Fibroblast of lung (primary cell): ENCODE results near the gene PDCD7. TPM values are rescaled to one million over a fixed set of nuclear protein-coding genes. Genes with fewer than 3 reads are reported as not detected.

Experiments
- DNase-seq, 2 donors: peaks; one replicate each; pipeline versions ENCODE4 v3.0.0 to v3.0.0-alpha.2; 2010; ENCODE audit warnings: low read depth in 2 of 2
- H2AFZ ChIP-seq: 2 replicates; pipeline ENCODE4 v1.5.1; 2012; ENCODE audit warnings: low read length, control low read depth, inconsistent platforms
- H3K27ac ChIP-seq: 2 replicates; pipeline ENCODE4 v1.5.1; 2011; ENCODE audit warnings: low read length, control low read depth; ENCODE audit not compliant: insufficient read depth
- H3K27me3 ChIP-seq: 2 replicates; pipeline ENCODE4 v1.5.1; 2011; ENCODE audit warnings: mild to moderate bottlenecking, low read length; ENCODE audit not compliant: control insufficient read depth, insufficient read depth
- H3K36me3 ChIP-seq: 2 replicates; pipeline ENCODE4 v1.5.1; 2011; ENCODE audit warnings: low read length; ENCODE audit not compliant: control insufficient read depth, insufficient read depth
- H3K4me1 ChIP-seq: 2 replicates; pipeline ENCODE4 v1.5.1; 2011; ENCODE audit warnings: low read length; ENCODE audit not compliant: control insufficient read depth, insufficient read depth; ENCODE audit errors: extremely low read depth
- H3K4me2 ChIP-seq: 2 replicates; pipeline ENCODE4 v1.5.1; 2011; ENCODE audit warnings: low read length, control low read depth; ENCODE audit not compliant: insufficient read depth; ENCODE audit errors: extremely low read depth
- H3K4me3 ChIP-seq, 4 experiments: fragments of 200-600 bp in 1 of 4; sonication (generic) in 1 of 4; replicated peaks in 1 of 4; 2 replicates each; pipeline ENCODE4 v1.5.1; 2011 to 2016; ENCODE audit warnings: low read length in 4 of 4, low read depth in 3 of 4, mild to moderate bottlenecking in 3 of 4, control low read depth in 2 of 4, inconsistent platforms in 1 of 4, mixed read lengths in 1 of 4; ENCODE audit not compliant: insufficient read depth in 1 of 4; ENCODE audit errors: control extremely low read depth in 1 of 4
- H3K79me2 ChIP-seq: 2 replicates; pipeline ENCODE4 v1.5.1; 2012; ENCODE audit warnings: mild to moderate bottlenecking, low read length, inconsistent platforms; ENCODE audit not compliant: control insufficient read depth, insufficient read depth
- H3K9ac ChIP-seq: 2 replicates; pipeline ENCODE4 v1.5.1; 2011; ENCODE audit warnings: mild to moderate bottlenecking, low read length, control low read depth; ENCODE audit not compliant: insufficient read depth
- H3K9me3 ChIP-seq: 2 replicates; pipeline ENCODE4 v1.5.1; 2012; ENCODE audit warnings: low read depth, low read length; ENCODE audit not compliant: control insufficient read depth, insufficient read depth
- H4K20me1 ChIP-seq: 2 replicates; pipeline ENCODE4 v1.5.1; 2011; ENCODE audit warnings: low read length; ENCODE audit not compliant: control insufficient read depth, insufficient read depth; ENCODE audit errors: extremely low read depth
- CTCF ChIP-seq, 2 donors: IDR thresholded peaks in 1 of 2; conservative IDR thresholded peaks in 1 of 2; 1 replicate in 1 of 2; 2 replicates in 1 of 2; pipeline ENCODE4 v1.5.1; 2011 to 2012; ENCODE audit warnings: low read length in 2 of 2, control low read depth in 1 of 2, inconsistent platforms in 1 of 2, low read depth in 1 of 2, mild to moderate bottlenecking in 1 of 2
- EZH2 ChIP-seq: IDR thresholded peaks from 2 replicates; pipeline ENCODE4 v1.5.1; 2012; ENCODE audit warnings: low read length, control low read depth, mild to moderate bottlenecking; ENCODE audit errors: missing control alignments
- polyA plus RNA-seq, 2 donors: library from polyadenylated mRNA; depleted of rRNA in 1 of 2; stranded (reverse) in 1 of 2; unstranded in 1 of 2; fragments of >200 nt; gene quantifications; 2 replicates each; pipeline ENCODE4 v1.2.1, GENCODE V29; 2011 to 2012; ENCODE audit warnings: missing spikeins in 1 of 2
- total RNA-seq: library from RNA; depleted of rRNA; stranded (reverse); fragments of >200 nt; gene quantifications from 2 replicates; pipeline ENCODE4 v1.2.1, GENCODE V29; 2014

The PDCD7 gene
- total and polyA plus RNA-seq, 2 donors (not counting 1 experiment from before 2014, with no cell fraction given), result 17.0 to 21.7 TPM

GRCh38 chr15:65068403-65068788, 65.2 kb downstream of the PDCD7 start:
- Histone ChIP-seq H3K4me2 (peak overlapping the region; percentile 49), H3K27me3 (peaks cover 9% of the 10 kb centered on the region), H4K20me1 (no peaks in the 10 kb centered on the region), H2AFZ (no peak overlapping the region), H3K4me3 (peak overlapping the region in 2 of 4 experiments; percentile 27 to 80), H3K79me2 (no peaks in the 10 kb centered on the region), H3K36me3 (no peaks in the 10 kb centered on the region), H3K4me1 (peaks cover 44% of the 10 kb centered on the region), H3K9ac (no peak overlapping the region), H3K27ac (peak overlapping the region; percentile 78), H3K9me3 (no peaks in the 10 kb centered on the region)
- TF ChIP-seq EZH2 (no peak), CTCF (conservative IDR thresholded peaks at IDR 0.05 in 1 of 2, IDR thresholded peaks at IDR 0.05 in 1 of 2; ENCODE audit: low read depth in 1 of 2, low read length in 2 of 2) (no peak)
- DNase-seq, result no peak

- H4K20me1 ChIP-seq, result no peaks in the 10 kb centered on the region
- H3K4me3 ChIP-seq, result peak within 1 kb of the TSS; percentile 36 to 80 (median 68)
Observed at GRCh38 chr15:65067645-65068402, 65.8 kb downstream of the PDCD7 start, which contains the start of gene RASL12. TSS of gene RASL12 (minus strand) at chr15:65067991. CDS start at chr15:65067835, 156 bp downstream.

More at GRCh38 chr15:65067645-65068402, 65.8 kb downstream of the PDCD7 start, which contains the start of gene RASL12:
- Histone ChIP-seq H3K79me2 (no peaks in the 10 kb centered on the region), H3K4me2 (peak within 1 kb of the TSS; percentile 75), H3K4me1 (peaks cover 44% of the 10 kb centered on the region), H2AFZ (no peak within 1 kb of the TSS), H3K9ac (peak within 1 kb of the TSS; percentile 34), H3K27ac (peak within 1 kb of the TSS; percentile 78), H3K36me3 (no peaks in the 10 kb centered on the region), H3K27me3 (peaks cover 9% of the 10 kb centered on the region), H3K9me3 (no peaks in the 10 kb centered on the region)
- TF ChIP-seq EZH2 (no peak), CTCF (conservative IDR thresholded peaks at IDR 0.05 in 1 of 2, IDR thresholded peaks at IDR 0.05 in 1 of 2; ENCODE audit: low read depth in 1 of 2, low read length in 2 of 2) (no peak)
- peak in 1 of 2 donors; percentile 34 for DNase-seq

Other genes starting within 250 kb of the PDCD7 start
- gene ANKDD1A, start 221.9 kb downstream of the PDCD7 start, total RNA-seq, result 6.7 and 13.2 TPM in 2 replicates
- 3.2 and 8.2 TPM in 2 replicates for gene ANKDD1A, start 221.9 kb downstream of the PDCD7 start, polyA plus RNA-seq
- gene SPG21, start 143.9 kb downstream of the PDCD7 start, total RNA-seq, result 68.4 and 90.4 TPM in 2 replicates
- 89.9 and 95.3 TPM in 2 replicates for gene SPG21, start 143.9 kb downstream of the PDCD7 start, polyA plus RNA-seq
- 17.0 and 17.5 TPM in 2 replicates for gene MTFMT, start 104.2 kb downstream of the PDCD7 start, total RNA-seq
- 12.6 and 16.6 TPM in 2 replicates for gene MTFMT, start 104.2 kb downstream of the PDCD7 start, polyA plus RNA-seq
- gene SLC51B, start 88.4 kb downstream of the PDCD7 start, total RNA-seq, result 0.51 and 0.66 TPM in 2 replicates
- gene SLC51B, start 88.4 kb downstream of the PDCD7 start, polyA plus RNA-seq, result 0.98 and 1.2 TPM in 2 replicates
- 49.3 and 50.5 TPM in 2 replicates for gene RASL12, start 65.8 kb downstream of the PDCD7 start, total RNA-seq
- 9.1 and 16.9 TPM in 2 replicates for gene RASL12, start 65.8 kb downstream of the PDCD7 start, polyA plus RNA-seq
- not detected in 2 replicates for gene KBTBD13, start 57.1 kb downstream of the PDCD7 start, total RNA-seq
- gene KBTBD13, start 57.1 kb downstream of the PDCD7 start, polyA plus RNA-seq, result 0.02 TPM in 1 of 2 replicates, not detected in the other
- gene UBAP1L, start 18.6 kb downstream of the PDCD7 start, total RNA-seq, result 0.99 and 1.0 TPM in 2 replicates
- gene UBAP1L, start 18.6 kb downstream of the PDCD7 start, polyA plus RNA-seq, result 0.18 and 0.33 TPM in 2 replicates
- 36.2 and 42.1 TPM in 2 replicates for gene CLPX, start 51.5 kb upstream of the PDCD7 start, total RNA-seq
- gene CLPX, start 51.5 kb upstream of the PDCD7 start, polyA plus RNA-seq, result 50.4 and 53.4 TPM in 2 replicates
- gene CILP, start 77.7 kb upstream of the PDCD7 start, total RNA-seq, result 0.17 and 0.26 TPM in 2 replicates
- 0.06 and 0.17 TPM in 2 replicates for gene CILP, start 77.7 kb upstream of the PDCD7 start, polyA plus RNA-seq
- gene PARP16, start 153.1 kb upstream of the PDCD7 start, total RNA-seq, result 2.6 and 3.6 TPM in 2 replicates
- 2.9 and 4.9 TPM in 2 replicates for gene PARP16, start 153.1 kb upstream of the PDCD7 start, polyA plus RNA-seq
- gene RNU5A-1, start 162.2 kb upstream of the PDCD7 start, total RNA-seq, result not detected in 2 replicates
- gene RNU5A-1, start 162.2 kb upstream of the PDCD7 start, polyA plus RNA-seq, result not detected in 2 replicates
- not detected in 2 replicates for gene RNU5B-1, start 170.9 kb upstream of the PDCD7 start, total RNA-seq
- gene RNU5B-1, start 170.9 kb upstream of the PDCD7 start, polyA plus RNA-seq, result not detected in 2 replicates
- not detected in 2 replicates for gene IGDCC3, start 244.2 kb upstream of the PDCD7 start, total RNA-seq
- 0.15 TPM in 1 of 2 replicates, not detected in the other for gene IGDCC3, start 244.2 kb upstream of the PDCD7 start, polyA plus RNA-seq